NCI-H524 (cell line): ENCODE measurements around the gene WBP1L.
"Not testable (repeated sequence)": the region's sequence is repeated elsewhere in the genome, so short reads cannot be mapped to it uniquely, and the experiment has no call there.

ENCODE experiments used
- DNase-seq, 2 experiments: peaks; one replicate each; lab custom pipeline; 2025; lab: John Stamatoyannopoulos, UW

The WBP1L gene

DNA sequence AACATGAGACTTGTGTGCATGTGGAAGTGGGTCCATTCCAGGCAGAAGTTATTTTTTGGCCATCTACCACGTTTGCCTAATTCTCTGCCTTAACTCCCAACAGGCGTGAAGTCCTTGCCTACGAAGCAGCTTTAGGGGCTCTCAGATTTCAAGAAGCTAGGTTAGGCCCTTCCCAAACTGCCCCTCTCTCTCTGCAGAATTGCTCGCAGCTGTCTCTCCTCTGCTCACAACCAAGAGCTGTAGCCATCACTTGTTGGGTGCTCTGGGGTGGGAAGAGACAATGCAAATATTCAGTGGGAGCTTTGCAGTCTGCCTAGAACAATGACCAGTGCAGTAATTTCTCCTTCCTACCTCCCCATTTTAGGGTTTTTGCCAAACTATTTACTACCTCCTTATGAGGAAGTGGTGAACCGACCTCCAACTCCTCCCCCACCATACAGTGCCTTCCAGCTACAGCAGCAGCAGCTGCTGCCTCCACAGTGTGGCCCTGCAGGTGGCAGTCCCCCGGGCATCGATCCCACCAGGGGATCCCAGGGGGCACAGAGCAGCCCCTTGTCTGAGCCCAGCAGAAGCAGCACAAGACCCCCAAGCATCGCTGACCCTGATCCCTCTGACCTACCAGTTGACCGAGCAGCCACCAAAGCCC, 68.6 kb downstream of the WBP1L start:
- DNase-seq = no peak

DNA sequence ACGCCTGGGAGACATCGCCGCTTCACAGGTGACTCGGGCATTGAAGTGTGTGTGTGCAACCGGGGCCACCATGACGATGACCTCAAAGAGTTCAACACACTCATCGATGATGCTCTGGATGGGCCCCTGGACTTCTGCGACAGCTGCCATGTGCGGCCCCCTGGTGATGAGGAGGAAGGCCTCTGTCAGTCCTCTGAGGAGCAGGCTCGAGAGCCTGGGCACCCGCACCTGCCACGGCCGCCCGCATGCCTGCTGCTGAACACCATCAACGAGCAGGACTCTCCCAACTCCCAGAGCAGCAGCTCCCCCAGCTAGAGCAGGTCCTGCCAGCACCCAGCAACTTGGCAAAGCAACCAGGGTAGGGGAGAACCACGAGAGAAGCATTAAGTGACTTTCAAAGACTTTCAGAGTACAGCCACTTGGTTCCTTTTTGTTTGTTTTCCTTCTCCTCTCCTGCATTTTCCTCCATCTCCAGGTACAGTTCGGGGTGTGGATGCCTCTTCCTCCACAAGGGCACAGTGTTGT, 69.3 kb downstream of the WBP1L start:
- no peak for DNase-seq

DNA sequence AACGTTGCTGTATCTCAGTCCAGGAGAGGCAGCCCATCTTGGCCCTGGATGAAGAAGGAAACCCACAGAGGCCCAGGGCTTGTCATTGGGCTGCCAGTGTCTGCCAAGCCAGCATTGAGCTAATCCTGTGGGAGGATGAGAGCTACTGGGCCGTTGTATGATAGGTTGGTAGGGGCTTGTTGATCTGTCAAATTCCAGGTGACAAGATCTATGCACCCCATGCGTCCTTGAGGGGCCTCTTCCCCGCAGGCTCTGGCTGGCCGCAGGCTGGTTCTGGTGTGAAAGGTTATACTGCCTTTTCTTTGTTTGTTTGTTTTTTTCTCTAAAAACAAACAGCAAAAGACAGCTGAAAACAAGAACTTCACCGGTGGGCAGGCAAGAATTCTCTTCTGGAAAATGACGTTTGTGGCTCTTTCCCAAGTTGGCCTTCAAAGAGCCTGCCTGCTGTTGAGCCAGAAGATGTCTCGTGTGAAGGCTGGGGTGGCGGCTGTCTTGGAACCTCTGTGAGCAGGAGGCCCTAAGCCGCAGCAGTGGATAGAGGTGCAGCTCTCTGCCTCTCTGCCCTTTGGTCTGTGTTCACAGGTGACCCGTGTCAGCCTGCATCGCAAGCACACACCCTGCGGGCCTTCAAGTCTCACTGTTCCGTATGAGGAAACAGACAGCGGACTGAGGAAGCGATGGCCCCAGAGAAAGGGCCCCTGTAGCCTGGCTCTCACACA, 70.1 kb downstream of the WBP1L start:
- DNase-seq = no peak

DNA sequence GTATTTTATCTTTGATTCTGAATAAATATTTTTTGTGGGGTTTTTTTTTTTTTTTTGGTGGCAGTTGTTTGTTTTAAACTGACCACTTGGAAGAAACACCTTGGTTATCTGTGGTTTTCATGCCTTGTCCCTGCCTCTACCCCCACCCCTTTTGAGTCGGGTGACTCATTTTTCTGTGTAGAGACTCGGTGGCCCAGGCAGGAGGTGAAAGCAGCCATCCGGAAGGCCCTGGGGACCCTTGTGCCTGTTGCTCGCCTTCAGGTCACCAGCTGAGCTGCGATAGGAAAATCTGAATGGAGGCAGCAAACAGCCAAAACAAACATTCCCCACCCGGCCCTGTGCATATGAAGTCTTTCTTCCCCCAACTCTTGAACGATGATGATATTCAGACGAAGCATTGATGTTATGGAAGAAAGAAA, 70.7 kb downstream of the WBP1L start:
- no peak for DNase-seq

DNA sequence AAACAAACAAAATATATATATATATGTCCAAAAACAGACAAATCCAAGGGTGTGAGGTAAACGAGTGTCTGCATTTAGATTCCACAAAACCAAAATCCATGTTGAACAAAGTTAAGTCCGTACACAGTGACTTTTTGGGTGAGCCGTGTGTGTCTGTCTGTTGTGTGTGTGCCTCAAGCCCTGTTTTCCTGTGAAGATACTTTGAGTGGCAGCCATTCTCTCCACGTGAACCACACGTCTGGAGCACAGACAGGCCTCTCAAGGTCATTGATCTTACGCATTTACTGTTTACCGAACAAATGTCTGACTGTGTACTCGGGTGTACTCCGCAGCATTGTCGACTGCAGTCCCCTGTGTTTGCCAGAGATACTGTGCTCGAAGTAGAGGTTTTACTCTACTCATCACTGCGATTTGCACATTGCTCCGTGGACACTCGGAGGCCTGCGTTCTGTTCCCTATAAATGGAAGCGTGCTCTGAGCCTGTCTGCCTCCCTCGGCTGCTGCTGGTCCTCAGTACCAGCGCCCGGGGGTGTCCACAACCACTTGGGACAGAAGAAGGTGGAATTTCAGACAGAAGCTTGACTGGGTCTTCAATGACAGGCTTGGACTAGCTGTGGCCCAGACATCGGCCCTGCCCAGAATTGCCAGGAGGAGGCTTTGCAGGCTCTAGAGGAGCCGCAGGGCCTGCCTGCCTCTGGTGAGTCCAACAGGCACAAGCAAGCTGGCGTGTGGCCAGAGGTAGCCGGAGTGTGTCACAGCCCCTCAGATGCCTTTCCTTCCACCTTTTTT, 71.3 kb downstream of the WBP1L start:
- no peak for DNase-seq

DNA sequence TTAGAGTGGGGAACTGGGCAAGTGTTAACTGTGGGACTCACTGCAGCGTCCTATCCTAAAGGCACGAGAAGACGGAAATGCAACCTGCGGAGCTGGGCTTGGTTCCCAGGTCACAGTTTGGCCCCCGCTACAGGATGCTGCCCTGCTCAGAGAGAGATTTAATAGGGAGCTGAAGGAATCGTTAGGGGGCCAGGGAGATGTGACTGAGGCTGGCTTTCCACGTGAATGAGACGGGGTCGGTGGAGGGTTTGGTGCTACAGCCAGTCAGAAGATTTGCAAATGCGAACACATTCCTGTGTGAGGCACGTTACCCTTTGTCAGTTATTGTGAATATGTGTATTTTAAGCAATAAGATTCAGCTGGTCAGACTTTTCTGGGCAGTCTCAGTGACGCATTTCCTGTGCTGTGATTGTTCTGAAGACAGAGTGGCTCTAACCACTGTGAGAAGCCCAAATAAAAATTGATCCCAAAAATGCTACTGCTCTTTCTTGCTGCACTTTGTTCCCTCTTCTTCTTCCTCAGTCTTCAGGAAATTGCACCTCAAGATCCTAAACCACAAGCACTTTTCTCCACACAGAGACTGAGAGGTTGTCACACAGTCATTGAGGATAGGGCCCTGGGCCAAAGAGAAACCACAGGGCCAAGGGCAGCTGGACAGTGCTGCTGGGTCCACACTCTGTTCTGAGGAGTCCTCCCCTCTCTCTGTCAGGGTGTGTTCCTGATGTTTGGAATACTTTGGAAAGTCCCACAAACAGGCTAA, 72.2 kb downstream of the WBP1L start:
- DNase-seq = no peak

DNA sequence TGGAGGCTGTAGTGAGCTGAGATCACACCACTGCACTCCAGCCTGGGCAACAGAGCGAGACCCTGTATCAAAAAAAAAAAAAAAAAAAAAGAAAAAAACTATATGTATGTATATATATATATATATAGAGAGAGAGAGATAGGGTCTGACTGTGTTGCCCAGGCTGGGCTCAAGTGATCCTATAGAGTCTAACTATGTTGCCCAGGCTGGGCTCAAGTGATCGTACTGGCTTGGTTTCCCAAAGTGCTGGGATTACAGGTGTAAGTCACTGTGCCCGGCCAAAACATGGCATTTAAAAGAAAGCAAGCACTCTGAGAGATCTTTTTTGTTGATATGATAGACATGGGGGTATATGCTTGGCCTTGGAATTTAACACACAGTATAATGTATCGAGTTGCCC, 73.4 kb downstream of the WBP1L start:
- DNase-seq = no peak

DNA sequence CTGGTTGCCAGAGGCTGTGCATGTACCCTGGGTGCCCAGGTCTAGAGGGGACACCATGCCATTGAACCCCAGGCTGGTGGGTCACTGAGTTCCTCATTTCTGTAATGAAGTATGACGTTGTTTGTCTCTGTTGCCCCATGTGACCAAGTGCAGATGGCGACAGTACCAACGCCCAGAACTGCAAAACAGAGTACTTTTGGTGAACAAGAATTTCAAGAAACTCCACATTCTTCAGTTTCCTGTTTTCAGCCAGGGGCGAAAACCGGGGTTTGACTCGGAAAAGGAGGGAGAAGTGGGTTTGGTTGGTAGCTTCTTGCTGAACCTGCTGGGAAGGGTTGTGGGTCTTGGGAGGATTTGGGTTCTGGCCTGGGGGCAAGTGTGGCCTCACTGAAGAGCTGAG, 75.3 kb downstream of the WBP1L start:
- DNase-seq = no peak

DNA sequence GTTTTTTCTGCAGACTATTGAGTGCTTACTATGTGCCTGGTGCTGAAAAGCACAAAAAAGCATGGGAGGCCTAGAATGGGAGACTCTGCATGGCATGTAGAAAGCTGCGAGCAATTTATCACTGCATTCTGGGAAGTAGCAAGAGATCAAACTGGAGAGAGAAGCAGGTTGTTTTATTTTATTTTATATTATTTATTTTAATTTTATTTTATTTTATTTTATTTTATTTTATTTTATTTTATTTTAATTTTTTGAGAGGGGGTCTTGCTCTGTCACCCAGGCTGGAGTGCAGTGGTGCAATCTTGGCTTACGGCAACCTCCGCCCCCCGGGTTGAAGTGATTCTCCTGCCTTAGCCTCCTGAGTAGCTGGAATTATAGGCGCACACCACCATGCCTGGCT, 76.3 kb downstream of the WBP1L start:
- DNase-seq = not testable (repeated sequence)

DNA sequence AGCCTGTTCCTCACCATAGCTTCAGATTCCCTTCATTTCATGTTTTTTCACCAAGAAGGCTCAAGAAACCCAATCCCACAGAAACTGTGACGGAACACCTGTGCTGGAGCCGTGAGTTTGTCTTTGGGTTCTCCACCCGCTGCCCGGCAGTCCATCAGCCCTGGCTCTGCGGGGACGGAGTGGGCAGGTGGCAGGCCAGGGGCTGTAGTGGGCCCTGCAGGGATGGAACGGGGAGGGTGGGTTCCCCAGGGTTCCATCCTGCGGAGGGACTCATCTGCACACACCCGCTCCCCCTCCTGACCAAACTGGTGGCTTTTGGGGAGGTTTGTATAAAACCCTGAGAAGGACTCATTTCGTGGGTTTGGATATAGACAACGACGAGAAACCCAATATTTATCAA, 78.5 kb downstream of the WBP1L start:
- no peak for DNase-seq

DNA sequence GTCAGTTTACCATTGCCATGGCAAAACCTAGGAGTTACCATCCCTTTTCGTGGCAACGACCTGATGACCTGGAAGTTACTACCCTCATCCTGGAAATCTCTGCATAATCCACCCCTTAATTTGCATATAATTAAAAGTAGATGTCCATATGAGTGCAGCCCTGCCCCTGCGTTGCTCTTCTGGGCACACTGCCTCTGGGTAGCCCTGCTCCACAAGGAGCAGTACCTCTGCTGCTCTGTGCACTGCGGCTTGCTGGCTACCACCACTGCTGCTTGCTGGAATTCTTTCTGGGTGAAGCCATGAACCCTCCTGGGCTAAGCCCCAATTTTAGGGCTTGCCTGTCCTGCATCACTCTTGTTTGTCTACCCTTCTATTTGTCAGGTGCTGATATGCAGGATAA, 80.9 kb downstream of the WBP1L start:
- DNase-seq = no peak

DNA sequence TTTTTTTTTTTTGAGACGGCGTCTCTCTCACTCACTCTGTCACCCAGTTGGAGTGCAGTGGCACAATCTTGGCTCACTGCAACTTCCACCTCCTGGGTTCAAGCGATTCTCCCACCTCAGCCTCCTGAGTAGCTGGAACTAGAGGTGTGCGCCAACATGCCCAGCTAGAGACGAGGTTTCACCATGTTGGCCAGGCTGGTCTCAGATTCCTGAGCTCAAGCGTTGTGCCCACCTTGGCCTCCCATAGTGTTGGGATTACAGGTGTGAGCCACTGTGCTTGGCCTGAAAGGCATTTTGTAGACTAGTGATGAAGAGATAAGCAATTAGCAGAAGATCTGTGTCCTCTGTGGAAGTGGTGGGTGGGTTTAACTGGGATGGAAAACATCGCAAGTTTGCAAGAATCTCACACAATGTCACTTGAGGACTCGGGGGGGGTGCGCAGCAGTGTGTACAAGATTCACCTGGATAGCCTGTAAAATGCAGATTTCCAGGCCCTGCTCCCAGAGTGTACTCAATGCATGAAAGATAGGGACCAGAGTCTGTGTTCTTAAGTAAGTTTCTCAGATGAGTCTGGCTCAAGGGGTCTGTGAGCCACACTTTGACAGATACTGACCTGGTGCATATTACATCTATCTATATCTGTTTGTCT, 82.5 kb downstream of the WBP1L start:
- no peak for DNase-seq

DNA sequence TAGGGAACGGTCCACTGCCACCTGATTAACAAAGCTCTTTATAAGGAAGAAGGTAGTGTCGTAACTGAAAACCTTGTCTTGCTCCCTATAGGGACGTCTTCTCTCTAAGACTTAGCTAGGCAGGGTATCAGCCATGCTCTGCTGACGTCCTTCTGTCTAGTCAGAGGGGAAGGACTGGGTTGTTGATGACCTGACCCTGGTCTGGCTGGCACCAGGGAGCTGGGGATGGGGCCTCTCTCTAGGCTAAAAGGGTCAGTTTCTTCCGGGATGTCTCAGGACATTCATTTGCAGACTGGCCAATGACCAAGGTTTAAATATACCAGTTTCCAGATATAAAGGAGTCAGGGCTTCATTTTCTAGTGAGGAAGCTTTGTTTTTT, 83.8 kb downstream of the WBP1L start:
- no peak for DNase-seq

DNA sequence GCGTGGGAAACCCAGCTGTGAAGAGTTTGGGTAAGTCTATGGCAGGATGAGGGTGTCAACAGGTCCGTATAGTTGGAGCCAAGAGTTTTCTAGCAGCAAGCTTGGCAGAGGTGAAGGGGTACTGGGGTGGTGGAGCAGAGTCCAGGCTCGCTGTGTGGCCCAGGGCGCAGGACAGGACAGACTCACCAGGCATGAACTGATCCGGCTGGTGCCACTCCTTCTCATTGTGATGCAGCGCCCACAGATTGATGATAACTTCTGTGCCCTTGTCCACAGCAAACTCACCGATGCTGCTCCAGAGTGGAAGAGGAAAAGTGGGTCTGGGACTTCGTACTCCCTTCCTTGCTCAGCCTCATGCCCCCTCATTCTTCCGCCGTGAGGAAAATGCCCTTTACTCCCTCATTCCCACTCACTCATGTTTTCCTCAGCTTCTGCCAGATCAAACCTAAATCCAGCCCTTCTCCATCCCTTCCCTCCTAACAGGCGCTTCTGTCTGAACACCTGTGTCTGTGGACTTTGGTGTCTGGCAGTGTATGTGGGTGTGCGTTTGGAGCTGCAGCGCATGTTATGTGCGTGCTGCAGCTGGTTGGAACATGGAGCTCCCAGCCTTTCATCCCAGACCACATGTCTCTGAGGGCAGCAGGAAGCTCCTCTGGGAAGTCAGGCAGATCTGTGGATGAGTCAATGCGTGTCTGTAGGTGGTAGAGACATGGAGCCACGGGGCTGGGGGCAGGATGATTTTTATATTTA, 87.7 kb downstream of the WBP1L start:
- no peak for DNase-seq

DNA sequence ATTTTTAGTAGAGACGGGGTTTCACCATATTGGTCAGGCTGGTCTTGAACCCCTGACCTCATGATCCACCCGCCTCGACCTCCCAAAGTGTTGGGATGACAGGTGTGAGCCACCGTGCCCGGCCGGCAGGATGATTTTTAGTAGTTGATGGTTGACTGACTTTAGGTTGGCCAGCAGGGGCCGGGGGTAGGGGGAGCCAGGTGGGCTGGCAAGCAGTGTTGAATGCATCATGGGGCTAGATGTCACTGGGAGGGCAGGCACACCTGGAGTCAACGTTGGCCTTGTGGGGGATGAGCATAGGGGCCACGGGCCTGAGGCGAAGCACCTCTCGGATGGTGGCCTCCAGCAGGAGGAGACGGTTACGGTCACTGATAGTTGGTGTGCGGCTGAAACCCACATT, 88.5 kb downstream of the WBP1L start:
- no peak for DNase-seq

DNA sequence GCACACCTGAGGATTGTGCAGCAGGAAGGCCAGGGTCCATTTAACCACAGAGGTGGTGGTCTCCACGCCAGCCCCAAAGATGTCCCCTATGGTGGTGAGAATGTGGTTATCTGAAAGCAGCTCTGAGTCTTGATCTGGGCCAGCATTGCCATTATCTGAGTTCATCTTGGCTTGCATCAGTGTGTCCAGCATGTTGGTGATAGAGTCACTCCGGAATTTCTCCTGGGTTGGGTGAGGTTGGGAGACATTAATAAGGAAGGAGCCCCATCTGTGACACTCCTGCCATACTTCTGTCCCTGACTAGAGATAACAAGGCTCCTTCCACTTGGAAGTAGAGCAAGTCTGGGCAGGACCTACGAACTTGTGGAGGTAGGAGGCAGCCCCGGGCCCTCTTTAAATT, 89.2 kb downstream of the WBP1L start:
- DNase-seq = no peak

DNA sequence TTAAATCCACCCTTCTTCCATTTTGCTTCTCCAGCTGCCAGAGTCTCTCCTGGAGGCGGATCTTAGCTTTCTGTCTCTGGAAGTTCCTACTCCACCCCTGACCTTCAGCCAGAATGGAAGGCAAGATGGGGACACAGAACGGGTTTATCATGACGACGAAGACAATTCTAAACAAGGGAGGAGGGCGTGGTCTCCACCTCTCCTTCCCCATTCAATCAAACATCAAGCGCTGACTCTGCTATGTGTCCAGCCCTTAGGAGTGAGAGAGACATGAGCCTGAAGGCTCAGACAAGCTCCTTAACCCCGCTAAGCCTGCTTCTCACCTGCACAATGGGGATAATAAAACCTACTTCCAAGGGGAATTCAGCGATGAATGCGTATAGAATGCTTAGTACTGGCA, 90.4 kb downstream of the WBP1L start:
- DNase-seq = no peak

DNA sequence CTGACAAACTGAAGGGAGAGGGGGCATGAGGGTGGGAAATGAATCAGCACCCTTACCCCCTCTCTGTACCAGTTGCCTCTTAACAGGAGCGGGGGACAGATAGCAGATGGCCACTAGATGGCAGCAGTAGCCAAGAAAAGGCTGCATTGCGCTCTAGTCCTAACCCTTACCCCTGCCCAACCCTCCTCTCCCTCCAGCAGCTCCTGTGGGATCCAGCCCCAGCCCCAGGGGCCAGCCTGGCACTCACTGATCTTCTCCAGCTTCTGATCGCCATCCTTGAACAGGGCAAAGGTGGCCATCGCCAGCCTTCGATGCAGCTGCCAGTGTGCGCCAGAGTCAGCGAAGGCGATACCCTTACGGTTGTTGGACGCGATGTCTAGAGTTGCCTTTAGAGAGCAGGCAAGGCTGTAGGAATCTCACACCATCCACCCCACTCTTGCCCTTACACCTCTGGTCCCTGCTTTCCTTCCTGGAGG, 91.3 kb downstream of the WBP1L start:
- DNase-seq = peak; percentile 22 to 35

DNA sequence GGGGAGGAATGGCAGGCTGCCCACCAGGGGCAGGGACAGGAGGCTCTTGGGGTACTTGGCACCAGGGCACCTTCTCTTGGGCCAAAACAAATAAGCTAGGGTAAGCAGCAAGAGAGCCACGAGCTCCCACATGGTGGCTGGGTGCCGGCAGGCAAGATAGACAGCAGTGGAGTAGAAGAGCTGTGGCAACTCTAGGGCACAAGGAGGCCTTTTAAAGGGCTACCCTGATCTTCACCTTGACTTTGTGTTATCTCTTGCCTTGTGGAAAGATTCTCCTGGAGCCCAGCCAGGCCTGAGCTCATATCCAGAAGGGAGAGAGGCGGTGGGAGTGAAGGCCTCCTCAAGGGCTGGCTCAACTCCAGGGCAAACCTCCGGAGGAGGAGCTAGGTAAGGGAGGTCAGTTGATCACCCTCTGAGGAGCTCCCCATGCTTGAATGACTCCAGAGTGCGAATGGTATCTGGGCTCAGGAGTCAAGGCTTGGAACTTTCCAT, 93.5 kb downstream of the WBP1L start, which contains the start of gene CYP17A1:
Gene CYP17A1, minus strand, starts transcription at position 184 of the 492 bp plus-strand sequence. Its CDS starts 52 bp downstream, at position 132.
- DNase-seq = no peak

DNA sequence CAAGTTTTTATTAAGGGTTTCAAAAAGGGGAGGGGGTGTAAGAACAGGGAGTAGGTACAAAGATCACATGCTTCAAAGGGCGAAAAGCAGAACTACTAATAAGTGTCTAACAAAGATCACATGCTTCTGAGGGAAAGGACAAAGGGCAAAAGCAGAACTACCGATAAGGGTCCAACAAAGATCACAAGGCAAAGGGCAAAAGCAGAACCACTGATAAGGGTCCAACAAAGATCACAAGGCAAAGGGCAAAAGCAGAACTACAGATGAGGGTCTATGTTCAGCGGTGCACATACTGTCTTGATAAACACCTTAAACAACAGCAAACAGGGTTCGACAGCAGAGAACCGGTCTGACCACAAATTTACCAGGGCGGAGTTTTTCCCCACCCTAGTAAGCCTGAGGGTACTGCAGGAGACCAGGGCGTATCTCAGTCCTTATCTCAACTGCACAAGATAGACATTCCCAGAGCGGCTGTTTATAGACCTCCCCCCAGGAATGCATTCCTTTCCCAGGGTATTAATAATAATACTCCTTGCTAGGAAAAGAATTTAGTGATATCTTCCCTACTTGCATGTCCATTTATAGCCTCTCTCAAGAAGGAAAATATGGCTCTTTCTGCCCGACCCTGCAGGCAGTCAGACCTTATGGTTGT, 94.7 kb downstream of the WBP1L start:
- not testable (repeated sequence) for DNase-seq
